ENCODE data around the gene OGFOD3. TPM values are rescaled to one million over a fixed set of nuclear protein-coding genes. Genes with fewer than 3 reads are reported as not detected.
"Not testable (repeated sequence)": the region's sequence is repeated elsewhere in the genome, so short reads cannot be mapped to it uniquely, and the experiment has no call there.

The OGFOD3 gene
- 21.5 TPM for polyA plus RNA-seq (ENCODE audit: insufficient read length)

DNA sequence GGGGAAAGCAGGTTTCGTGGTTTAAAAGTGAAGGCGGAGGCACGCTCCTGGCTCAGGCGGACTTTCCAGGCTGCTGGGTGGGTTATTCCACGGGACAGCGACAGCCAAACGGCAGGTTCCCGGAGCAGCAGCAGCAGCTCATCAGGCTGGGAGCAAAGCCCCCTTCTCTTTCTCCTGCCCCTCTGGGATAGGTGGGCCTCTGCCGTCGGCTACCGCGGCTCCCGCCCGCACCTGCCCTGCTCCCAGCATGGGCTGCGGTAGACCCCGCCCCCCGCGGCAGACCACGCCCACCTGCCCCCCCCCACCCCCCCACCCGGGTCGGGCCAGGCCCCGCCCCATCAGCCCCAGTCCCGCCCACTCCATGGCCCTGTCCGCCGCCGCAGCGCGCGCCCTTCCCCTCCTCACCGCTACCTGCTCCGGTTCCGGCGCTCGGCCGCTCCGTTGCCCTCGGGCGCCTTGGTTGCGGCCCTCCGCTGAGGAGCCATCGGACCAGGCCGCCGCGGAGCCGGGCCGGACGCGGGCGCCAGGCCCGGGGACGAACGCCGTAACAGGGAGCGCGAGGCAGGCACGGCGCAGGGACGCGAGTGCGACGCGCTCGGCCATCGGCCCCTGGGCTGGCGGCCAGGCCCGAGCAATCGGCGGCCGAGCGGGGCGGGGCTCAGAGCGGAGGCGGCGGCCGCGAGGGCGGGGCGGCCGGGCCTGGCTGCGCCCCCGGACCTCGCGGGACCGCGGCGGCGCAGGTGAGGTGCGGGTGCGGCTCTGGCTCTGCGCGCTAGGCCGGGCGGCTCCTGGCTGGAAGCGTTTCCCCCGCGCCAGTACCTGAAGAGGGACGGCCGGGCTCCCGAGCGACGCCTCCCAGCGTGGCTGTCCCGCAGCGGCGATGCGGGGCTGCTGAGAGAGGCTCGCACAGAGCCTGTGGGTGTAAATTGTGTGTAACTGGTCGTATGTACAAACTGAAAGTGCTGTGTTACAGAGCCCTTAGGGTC, at the start of gene OGFOD3, which contains the start of gene HEXD:
OGFOD3 (minus strand) TSS at position 586 of the 986 bp plus-strand sequence; CDS start at position 485, 101 bp downstream.
HEXD (plus strand) TSS at position 347 of the 986 bp plus-strand sequence. CDS start 1,453 bp downstream, outside the sequence.
- DNase-seq = peak; percentile 92

- no peak for DNase-seq
These were observed 46.7 kb upstream of the OGFOD3 start for GRCh38 chr17:82465023-82465603.

DNA sequence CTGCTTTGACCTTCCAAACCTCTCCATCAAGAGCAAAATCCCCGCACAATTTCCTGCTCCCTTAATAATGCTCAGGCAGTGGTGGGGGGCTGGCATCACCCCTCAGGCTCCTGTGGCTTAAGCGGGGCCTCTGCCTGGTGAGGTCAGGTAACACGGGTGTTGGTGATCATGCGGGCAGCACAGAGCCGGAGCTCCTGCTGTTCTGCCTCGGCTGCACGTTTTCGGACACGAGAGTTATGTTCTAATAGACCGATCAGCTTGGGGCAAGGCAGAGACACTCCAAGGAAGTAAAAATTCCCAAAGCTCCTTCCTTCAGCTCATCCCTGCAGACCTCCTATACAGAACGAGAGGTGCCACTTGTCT, 46.2 kb upstream of the OGFOD3 start:
- no peak for DNase-seq

DNA sequence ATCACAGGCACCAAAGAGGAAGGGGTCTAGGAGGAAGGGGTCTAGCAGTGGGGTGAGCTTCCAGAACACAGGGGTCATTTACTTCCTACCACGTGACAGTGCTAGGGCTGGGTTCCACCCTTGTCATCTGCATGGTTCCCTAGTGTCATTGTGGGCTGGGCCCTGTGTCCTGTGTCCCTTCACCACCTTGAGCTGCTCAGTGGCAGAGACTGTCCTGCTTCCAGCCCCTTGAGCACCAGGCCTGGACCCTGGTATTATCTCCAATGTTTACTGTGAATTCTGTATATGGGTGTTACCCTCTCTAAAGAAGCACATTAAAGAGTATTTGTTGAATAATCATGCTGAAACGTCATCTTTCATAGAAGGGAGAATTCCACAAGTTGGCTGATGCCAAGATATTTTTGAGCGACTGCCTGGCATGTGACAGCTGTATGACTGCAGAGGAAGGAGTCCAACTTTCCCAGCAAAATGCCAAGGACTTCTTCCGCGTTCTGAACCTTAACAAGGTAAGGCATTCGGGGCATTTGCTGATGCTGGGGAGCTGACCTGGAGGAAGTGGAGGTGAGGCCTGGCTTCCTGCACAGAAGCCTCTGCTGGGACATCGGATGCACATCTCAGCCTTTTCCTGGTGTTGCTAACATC, 45.7 kb upstream of the OGFOD3 start:
- no peak for DNase-seq

DNA sequence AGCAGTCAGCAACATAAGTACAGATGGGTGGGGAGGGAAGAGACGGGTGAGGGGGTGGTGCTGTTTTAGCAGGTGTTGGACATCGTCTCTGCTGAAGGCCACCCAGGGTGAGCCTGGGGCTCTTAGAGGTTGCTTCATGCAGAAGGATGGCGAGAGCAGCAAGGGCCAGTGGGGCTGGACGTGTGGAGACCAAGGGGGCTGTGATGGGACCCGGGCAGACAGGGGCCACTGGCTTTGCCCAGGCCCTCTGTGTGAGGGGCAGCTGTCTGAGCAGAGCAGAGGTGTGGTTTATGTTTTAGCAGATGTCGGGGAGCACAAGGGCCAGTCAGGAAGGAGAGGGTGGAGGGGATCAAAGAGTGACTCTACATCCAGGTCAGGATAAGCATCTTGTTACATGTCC, 45.0 kb upstream of the OGFOD3 start:
- no peak for DNase-seq

DNA sequence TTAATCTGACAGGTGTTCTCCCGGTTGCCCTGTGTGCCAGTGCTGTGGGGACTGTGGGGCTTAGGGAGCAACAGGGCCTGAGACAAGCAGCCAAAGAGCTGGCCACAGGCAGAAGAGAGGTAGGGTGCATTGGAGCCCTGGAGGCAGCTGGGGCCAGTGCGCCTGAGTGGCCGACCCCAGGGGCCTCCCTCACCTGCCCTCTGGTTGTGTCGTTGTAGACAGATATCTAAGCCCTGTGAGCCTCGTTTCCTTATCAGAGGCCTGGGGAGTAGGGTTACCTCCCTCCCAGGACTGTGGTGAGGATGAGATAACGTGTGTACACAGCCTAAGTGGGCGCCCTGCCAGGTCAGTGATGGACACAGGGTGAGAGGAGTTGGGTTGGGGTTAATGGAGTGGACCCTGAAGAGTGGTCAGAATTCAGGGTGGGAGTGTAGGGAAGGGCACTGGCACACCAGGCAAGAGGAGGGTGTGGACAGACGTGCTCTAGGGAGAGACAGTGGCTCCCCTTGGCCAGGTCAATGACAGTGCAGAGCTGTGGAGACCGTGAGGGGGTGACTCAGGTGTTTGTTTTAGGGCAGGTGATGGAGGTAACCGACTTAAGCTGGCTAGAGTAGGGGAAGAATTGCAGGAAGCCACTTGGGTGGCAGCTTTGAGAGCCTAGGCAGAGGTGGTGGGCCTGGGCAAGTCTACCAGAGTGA, 43.6 kb upstream of the OGFOD3 start:
- no peak for DNase-seq

GRCh38 chr17:82459936-82460335, 41.5 kb upstream of the OGFOD3 start:
- not testable (repeated sequence) for DNase-seq

DNA sequence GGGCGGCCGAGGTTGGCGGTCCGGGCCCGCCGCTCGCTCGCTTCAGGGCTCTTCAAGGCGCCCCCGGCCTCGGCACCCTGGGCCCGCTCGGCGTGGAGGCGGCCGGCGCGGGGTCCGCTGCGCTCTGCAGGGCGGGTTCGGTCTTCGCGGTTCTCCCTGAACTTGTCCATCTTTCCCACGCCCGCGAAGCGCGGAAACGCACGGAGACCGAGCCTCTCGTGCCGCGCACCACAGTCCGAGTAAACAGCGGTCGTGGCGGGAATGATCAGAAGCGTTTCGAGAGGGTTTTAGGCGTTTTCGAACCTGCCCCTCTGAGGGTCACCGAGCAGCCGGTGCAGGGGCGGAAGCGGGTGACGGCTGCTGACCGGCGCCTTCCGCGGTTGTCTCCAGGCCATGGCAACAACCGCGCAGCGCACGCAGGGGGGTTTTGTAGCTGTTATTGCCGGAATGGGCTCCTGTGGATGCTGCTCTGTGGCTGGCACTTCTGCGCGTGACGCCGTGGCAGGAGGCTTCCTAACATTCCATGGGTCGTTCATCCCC, 40.6 kb upstream of the OGFOD3 start:
- DNase-seq = no peak

GRCh38 chr17:82458179-82458884, 39.9 kb upstream of the OGFOD3 start, which contains the start of gene NARF:
Gene NARF, plus strand, starts transcription at chr17:82458741. Its CDS starts 63 bp downstream, at chr17:82458804.
- peak; percentile 98 for DNase-seq

GRCh38 chr17:82457929-82458178, 39.5 kb upstream of the OGFOD3 start:
- no peak for DNase-seq

DNA sequence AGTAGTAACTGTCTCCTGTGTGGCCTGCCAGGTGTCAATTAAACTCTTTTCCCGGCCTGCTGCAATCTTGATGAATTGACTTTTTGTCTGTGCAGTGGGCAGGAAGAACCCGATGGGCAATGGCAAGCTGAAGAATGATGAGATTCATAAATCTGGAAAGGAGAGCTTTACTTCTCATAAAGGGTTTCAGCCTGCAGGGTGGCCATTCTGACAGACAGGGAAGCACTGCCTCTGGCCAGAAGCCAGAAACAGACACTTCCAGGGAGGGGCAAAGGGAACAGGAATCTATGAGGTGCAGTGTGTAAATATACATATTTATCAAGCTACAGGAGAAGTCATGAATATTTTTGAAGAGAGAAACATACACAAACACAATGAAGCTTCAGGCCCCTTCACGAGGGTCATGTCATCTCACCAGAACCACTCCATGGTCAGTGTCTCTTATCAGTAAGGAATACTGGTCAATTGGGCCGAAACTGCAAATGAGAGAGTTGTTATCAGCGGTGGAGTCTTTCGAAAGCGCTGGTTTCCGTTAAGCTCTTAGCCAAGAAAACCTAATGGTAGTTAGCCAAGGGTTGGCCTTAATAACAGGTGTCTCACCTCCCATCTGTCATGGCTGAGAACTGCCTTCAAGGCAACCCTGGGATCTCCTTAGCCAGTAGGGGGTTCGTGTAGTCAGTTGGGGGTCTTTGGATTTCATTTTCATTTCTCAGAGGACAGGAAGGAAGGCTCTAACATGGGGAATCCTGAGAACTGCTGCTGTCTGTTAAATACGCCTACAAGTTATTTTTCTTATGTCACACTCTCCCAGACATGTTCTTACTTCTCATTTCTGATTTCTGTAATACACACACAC, 38.9 kb upstream of the OGFOD3 start:
- no peak for DNase-seq

DNA sequence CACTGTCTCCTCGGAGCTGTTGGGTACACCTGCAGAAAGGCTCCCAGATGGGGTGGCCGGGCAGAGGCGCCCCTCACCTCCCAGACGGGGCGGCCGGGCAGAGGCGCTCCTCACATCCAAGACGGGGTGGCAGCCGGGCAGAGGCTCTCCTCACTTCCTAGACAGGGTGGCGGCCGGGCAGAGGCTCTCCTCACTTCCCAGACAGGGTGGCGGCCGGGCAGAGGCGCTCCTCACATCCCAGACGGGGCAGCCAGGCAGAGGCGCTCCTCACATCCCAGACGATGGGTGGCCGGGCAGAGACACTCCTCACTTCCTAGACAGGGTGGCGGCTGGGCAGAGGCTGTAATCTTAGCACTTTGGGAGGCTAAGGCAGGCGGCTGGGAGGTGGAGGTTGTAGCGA, 35.3 kb upstream of the OGFOD3 start:
- DNase-seq = not testable (repeated sequence)

GRCh38 chr17:82453151-82453550, 34.8 kb upstream of the OGFOD3 start:
- DNase-seq = not testable (repeated sequence)

DNA sequence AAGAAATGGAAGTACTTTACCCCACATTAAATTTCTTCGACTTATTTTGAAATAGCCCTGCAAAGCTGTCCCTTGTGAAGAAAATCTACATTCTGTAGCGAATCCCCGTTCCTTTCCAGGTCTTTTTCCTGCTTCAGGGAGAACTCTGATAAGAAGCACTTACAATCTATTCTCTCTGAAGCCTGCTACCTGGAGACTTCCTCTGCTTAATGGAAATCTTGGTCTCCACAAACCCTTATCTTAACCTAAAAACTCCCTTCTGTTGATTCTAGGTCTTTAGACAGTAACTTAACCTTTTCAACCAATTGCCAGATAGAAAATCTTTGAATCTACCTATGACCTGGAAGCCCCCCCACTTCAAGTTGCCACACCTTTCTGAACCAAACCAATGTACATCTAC, 33.8 kb upstream of the OGFOD3 start:
- DNase-seq = no peak

DNA sequence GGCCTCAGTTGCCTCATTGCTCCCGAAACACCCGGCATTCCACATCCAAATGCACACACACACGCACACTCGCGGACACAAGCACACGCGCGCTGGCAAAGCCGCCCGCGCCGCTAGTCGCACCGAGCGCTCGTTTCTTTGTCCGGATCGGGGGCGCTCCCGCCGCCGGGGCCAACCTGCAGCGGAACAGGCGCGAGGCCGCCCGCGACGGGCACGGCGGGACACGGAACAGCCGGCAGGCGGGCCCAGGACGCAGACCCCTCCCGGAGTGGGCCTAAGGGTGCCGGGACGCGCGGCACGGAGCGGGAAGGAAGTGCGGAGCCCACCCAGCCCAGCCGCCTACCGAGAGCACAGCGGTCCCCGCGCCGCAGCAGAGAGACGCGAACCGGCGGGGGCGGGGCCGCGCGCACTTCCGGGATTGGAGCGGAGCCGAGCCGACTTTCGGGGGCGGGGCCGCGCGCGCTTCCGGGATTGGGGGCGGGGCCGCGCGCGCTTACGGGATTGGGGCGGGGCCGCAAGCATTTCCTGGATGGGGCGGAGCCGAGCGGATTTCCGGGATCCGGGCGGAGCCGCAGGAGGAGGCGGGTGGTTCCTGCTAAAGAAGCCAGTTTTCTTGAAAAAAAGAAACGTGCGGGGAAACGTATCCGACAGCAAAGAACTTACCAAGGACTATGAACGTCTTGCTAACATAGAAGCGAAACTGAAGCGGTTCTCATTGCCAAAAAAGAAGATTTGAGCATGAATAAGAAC, 32.1 kb upstream of the OGFOD3 start, which contains the start of gene CYBC1:
CYBC1 (minus strand) TSS at position 396 of the 750 bp plus-strand sequence. CDS start 1,498 bp downstream, outside the sequence.
- DNase-seq = peak; percentile 93

GRCh38 chr17:82449883-82450356, 31.5 kb upstream of the OGFOD3 start:
- DNase-seq = no peak

DNA sequence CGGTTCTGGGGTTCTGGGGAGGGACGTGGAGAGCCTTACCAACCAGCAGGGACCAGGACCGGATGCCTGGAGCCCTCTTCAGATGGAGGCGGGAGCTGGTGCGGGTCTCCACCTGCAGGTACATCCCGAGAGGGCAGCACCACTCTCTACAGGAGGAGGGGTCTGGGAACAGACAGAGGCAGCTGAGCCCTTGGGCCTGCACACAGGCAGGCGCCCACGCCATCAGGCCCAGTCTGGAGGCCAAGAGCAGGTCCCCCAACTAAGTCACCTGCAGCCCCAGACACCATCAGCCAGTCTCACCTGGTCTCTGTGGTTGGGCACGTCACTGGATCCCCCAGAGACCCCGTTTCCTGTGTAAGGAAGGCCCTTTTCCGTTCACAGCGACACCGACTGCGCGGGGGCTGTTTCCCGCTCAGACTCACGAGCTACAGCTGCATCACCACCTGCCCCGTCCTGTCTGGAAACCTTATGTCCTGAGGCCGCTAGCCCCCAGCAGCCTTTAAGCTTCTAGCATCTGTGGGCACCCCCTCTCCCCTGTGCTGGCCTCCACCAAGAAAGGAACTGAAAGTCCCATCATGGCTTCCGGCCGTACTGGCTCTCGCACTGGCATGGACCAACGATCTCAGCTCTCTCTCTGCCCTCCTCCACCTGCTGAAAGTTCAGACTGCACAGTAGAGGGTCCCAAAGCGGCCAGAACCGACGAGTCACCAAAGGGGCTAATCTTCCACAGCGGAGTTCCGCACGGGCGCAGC, 30.9 kb upstream of the OGFOD3 start:
- DNase-seq = no peak

DNA sequence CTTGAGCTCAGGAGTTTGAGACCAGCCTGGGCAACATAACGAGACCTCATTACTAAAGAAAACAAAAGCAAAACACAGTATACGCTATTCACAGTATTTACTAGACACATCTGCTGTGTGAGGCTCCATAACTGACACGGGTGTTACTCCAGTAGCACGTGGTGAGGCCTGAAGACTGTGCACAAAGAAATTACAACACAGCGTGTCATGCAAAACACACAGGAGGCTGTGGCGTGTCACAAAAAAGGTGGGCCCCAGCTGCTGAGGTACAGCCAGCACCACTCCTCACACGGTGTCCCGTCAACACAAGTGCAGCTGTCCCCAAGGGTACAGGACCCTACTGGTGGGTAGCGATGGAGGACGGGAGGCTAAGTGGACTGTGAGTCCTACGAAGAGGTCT, 29.5 kb upstream of the OGFOD3 start:
- no peak for DNase-seq

DNA sequence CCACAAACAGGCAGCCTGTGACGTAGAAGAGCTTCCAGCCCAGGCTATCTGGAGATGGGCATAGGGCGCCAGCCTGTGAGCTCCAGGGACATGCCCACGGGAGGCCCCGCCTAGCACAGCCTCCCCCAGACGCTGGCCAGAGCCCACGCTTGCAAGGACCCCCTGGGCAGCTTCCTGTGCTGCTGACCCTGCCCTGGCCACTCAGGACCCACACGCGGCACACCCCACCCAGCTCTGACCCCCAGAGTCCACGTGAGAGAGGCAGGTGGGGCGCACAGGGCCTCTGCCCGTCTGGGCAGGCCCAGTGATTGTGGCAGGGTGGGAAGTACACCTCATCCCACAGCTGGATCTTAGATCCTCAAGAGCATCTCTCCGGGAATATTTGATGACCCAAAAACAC, 28.3 kb upstream of the OGFOD3 start:
- no peak for DNase-seq

Data from hindlimb muscle (tissue), 1 donor.